IMR-90 (cell line): ENCODE data around the gene RANBP9. TPM values are rescaled to one million over a fixed set of nuclear protein-coding genes. Genes with fewer than 3 reads are reported as not detected.

Source experiments
- ATAC-seq: fragments of 200-7000 bp; cut with Tn5 transposase; 2 replicates; pipeline ENCODE4 v1.9.1; 2020; ENCODE audit warnings: low read depth, mild to moderate bottlenecking, moderate library complexity
- BruUV-seq: library from RNA; stranded (reverse); fragments of 400-500 nt; replicated peaks from 2 replicates; lab custom pipeline; 2021; lab: Mats Ljungman, UMichigan
- CTCF ChIA-PET: fragments of 300-600 bp; formaldehyde crosslinking; extraction: SDS; loops from one replicate; lab custom pipeline; 2021; ENCODE audit warnings: antibody characterized with exemption; lab: Yijun Ruan, JAX
- POLR2A ChIA-PET: fragments of 300-600 bp; sonication (Branson Sonifier 250); formaldehyde crosslinking; loops from one replicate; lab custom pipeline; 2022; ENCODE audit warnings: antibody characterized with exemption; ENCODE audit not compliant: unreplicated experiment; lab: Charles Lee
- DNase-seq: peaks from one replicate; pipeline ENCODE4 v3.0.0; 2013
- H2AFZ ChIP-seq: replicated peaks from 2 replicates; pipeline ENCODE3; 2013; ENCODE audit warnings: low read length, mild to moderate bottlenecking; ENCODE audit not compliant: poor library complexity
- H2AK5ac ChIP-seq: 2 replicates; pipeline ENCODE4 v1.6.1; 2013; ENCODE audit warnings: low read depth, low read length, inconsistent platforms
- H2AK9ac ChIP-seq: replicated peaks from 2 replicates; pipeline ENCODE3; 2013; ENCODE audit warnings: mild to moderate bottlenecking, low read depth, low read length, moderate library complexity; ENCODE audit not compliant: poor library complexity
- H2BK120ac ChIP-seq: 2 replicates; pipeline ENCODE4 v1.6.1; 2013; ENCODE audit warnings: low read depth, low read length, inconsistent platforms
- H2BK15ac ChIP-seq: 3 replicates; pipeline ENCODE4 v1.6.1; 2013; ENCODE audit warnings: low read depth, low read length, inconsistent platforms
- H2BK20ac ChIP-seq: 2 replicates; pipeline ENCODE4 v1.6.1; 2013; ENCODE audit warnings: low read depth, mild to moderate bottlenecking, inconsistent platforms, low read length, moderate library complexity
- H2BK5ac ChIP-seq: 2 replicates; pipeline ENCODE4 v1.6.1; 2013; ENCODE audit warnings: mild to moderate bottlenecking, low read depth, low read length, inconsistent platforms; ENCODE audit not compliant: poor library complexity, severe bottlenecking
- H3K14ac ChIP-seq: replicated peaks from 2 replicates; pipeline ENCODE4 v1.6.1; 2013; ENCODE audit warnings: low read depth, low read length, inconsistent platforms
- H3K18ac ChIP-seq: 2 replicates; pipeline ENCODE4 v1.6.1; 2013; ENCODE audit warnings: low read depth, low read length, control low read depth
- H3K23ac ChIP-seq: 2 replicates; pipeline ENCODE4 v1.6.1; 2013; ENCODE audit warnings: low read depth, low read length, inconsistent platforms
- H3K27ac ChIP-seq: 2 replicates; pipeline ENCODE4 v1.5.1; 2013; ENCODE audit warnings: mild to moderate bottlenecking, control low read depth, low read length; ENCODE audit not compliant: insufficient read depth
- H3K27me3 ChIP-seq: 2 replicates; pipeline ENCODE4 v1.6.1; 2013; ENCODE audit warnings: low read length; ENCODE audit not compliant: control insufficient read depth, insufficient read depth
- H3K36me3 ChIP-seq: 2 replicates; pipeline ENCODE4 v1.6.1; 2013; ENCODE audit warnings: low read length, mixed read lengths; ENCODE audit not compliant: control insufficient read depth, insufficient read depth
- H3K4ac ChIP-seq: 2 replicates; pipeline ENCODE4 v1.6.1; 2013; ENCODE audit warnings: low read depth, low read length, inconsistent platforms
- H3K4me1 ChIP-seq: 2 replicates; pipeline ENCODE4 v1.6.1; 2013; ENCODE audit warnings: low read length, mixed read lengths; ENCODE audit not compliant: control insufficient read depth, insufficient read depth
- H3K4me2 ChIP-seq: 2 replicates; pipeline ENCODE4 v1.6.1; 2013; ENCODE audit warnings: low read depth, mild to moderate bottlenecking, control low read depth, low read length, moderate library complexity
- H3K4me3 ChIP-seq: 2 replicates; pipeline ENCODE4 v1.5.1; 2013; ENCODE audit warnings: low read depth, mild to moderate bottlenecking, control low read depth, low read length, moderate library complexity; ENCODE audit not compliant: insufficient read depth
- H3K56ac ChIP-seq: 2 replicates; pipeline ENCODE4 v1.6.1; 2013; ENCODE audit warnings: low read length, inconsistent platforms; ENCODE audit not compliant: insufficient read depth; ENCODE audit errors: extremely low read depth
- H3K79me1 ChIP-seq, 2 experiments: 2 replicates each; pipeline ENCODE4 v1.6.1; 2013; ENCODE audit warnings: low read length in 2 of 2, inconsistent platforms in 1 of 2, low read depth in 1 of 2
- H3K9ac ChIP-seq: 2 replicates; pipeline ENCODE4 v1.6.1; 2013; ENCODE audit warnings: low read depth, low read length, control low read depth
- H3K9me1 ChIP-seq: 2 replicates; pipeline ENCODE4 v1.6.1; 2013; ENCODE audit warnings: low read length, inconsistent platforms; ENCODE audit not compliant: insufficient read depth
- H3K9me3 ChIP-seq: 2 replicates; pipeline ENCODE4 v1.6.1; 2013; ENCODE audit warnings: low read length; ENCODE audit not compliant: control insufficient read depth, insufficient read depth
- H4K20me1 ChIP-seq: 2 replicates; pipeline ENCODE4 v1.6.1; 2013; ENCODE audit warnings: low read length, inconsistent platforms; ENCODE audit not compliant: insufficient read depth
- H4K5ac ChIP-seq: 2 replicates; pipeline ENCODE4 v1.6.1; 2013; ENCODE audit warnings: mild to moderate bottlenecking, low read depth, low read length, control low read depth
- H4K8ac ChIP-seq, 2 experiments: 2 replicates each; pipeline ENCODE4 v1.6.1; 2013; ENCODE audit warnings: low read depth in 2 of 2, low read length in 2 of 2, control low read depth in 1 of 2, inconsistent platforms in 1 of 2
- H4K91ac ChIP-seq: 2 replicates; pipeline ENCODE4 v1.6.1; 2013; ENCODE audit warnings: low read depth, low read length, inconsistent platforms; ENCODE audit not compliant: insufficient read depth
- CHD1 ChIP-seq: IDR thresholded peaks from 2 replicates; pipeline ENCODE4 v1.6.1; 2012; ENCODE audit warnings: low read depth, low read length, improper control_type of control experiment
- CTCF ChIP-seq: conservative IDR thresholded peaks from 2 replicates; pipeline ENCODE4 v1.5.1; 2012; ENCODE audit warnings: mild to moderate bottlenecking, low read depth, low read length, improper control_type of control experiment
- MAFK ChIP-seq: IDR thresholded peaks from 2 replicates; pipeline ENCODE4 v1.6.1; 2012; ENCODE audit warnings: low read depth, low read length, improper control_type of control experiment
- MAZ ChIP-seq: IDR thresholded peaks from 2 replicates; pipeline ENCODE4 v1.6.1; 2012; ENCODE audit warnings: low read depth, mild to moderate bottlenecking, low read length, improper control_type of control experiment, moderate library complexity, borderline replicate concordance
- NFE2L2 ChIP-seq: fragments of 150-350 bp; IDR thresholded peaks from 2 replicates; pipeline ENCODE4 v1.6.1; 2016; ENCODE audit warnings: low read depth, mild to moderate bottlenecking, low read length
- POLR2A ChIP-seq: IDR thresholded peaks from 2 replicates; pipeline ENCODE4 v1.6.1; 2012; ENCODE audit warnings: mild to moderate bottlenecking, low read depth, low read length
- RAD21 ChIP-seq: IDR thresholded peaks from 2 replicates; pipeline ENCODE4 v1.6.1; 2012; ENCODE audit warnings: low read length, improper control_type of control experiment
- RFX5 ChIP-seq: IDR thresholded peaks from 2 replicates; pipeline ENCODE4 v1.8.0; 2012; ENCODE audit warnings: low read depth, mild to moderate bottlenecking, low read length, moderate library complexity
- SMC3 ChIP-seq: fragments of 150-350 bp; IDR thresholded peaks from 2 replicates; pipeline ENCODE4 v1.6.1; 2016; ENCODE audit warnings: low read depth, mild to moderate bottlenecking, antibody characterized with exemption, low read length, moderate library complexity
- USF2 ChIP-seq: fragments of 150-350 bp; IDR thresholded peaks from 2 replicates; pipeline ENCODE4 v1.6.1; 2017; ENCODE audit warnings: mild to moderate bottlenecking, antibody characterized with exemption, low read length, low read depth
- WGBS, 2 experiments: methylation state at CpG; one replicate each; pipeline versions ENCODE4 v1.1.5 to v1.1.7; 2013; ENCODE audit warnings: missing lambda C conversion rate in 2 of 2; ENCODE audit not compliant: insufficient read length in 1 of 2; ENCODE audit errors: extremely low coverage in 2 of 2; 5-methylcytosine and 5-hydroxymethylcytosine counted together
- dilution Hi-C: fragments of 300-500 bp; cut with HindIII; formaldehyde crosslinking; loops from one replicate; pipeline ENCODE4 v1.14.3; 2018; ENCODE audit warnings: low sequenced_read_pairs; ENCODE audit not compliant: unreplicated experiment
- in situ Hi-C: fragments of 300-500 bp; cut with MboI; formaldehyde crosslinking; loops from 3 replicates; pipeline ENCODE4 v1.14.3; 2019; ENCODE audit warnings: low sequenced_read_pairs, inconsistent platforms, mixed read lengths
- intact Hi-C: fragments of 100-400 bp; cut with micrococcal nuclease; formaldehyde crosslinking; loops from 2 replicates; pipeline ENCODE4 v1.10.0; 2022
- polyA plus RNA-seq, 3 experiments: library from polyadenylated mRNA; depleted of rRNA; stranded (reverse); fragments of >200 nt; gene quantifications; 2 replicates each; pipeline ENCODE4 v1.2.3, GENCODE V29; 2012; ENCODE audit warnings: low replicate concordance in 1 of 3
- total RNA-seq: library from RNA; depleted of rRNA; stranded (reverse); fragments of >200 nt; gene quantifications from 2 replicates; pipeline ENCODE4 v1.2.3, GENCODE V29; 2012

Gene RANBP9
- total and polyA plus RNA-seq, 2 of the 4 experiments (the other 2 are of a cell fraction) = 17.7 to 27.8 TPM

- Histone ChIP-seq H3K4me3 (no peak overlapping the region), H2AK9ac (no peak overlapping the region), H3K36me3 (no peaks in the 10 kb centered on the region), H3K18ac (no peak overlapping the region), H4K20me1 (peaks cover 40% of the 10 kb centered on the region), H3K4ac (no peak overlapping the region), H4K91ac (no peak overlapping the region), H4K5ac (no peak overlapping the region), H2BK120ac (no peak overlapping the region), H4K8ac (no peak overlapping the region), H3K79me1 (peaks cover 16 to 49% of the 10 kb centered on the region in 2 experiments), H2AK5ac (no peak overlapping the region), H3K14ac (no peak overlapping the region), H2AFZ (no peak overlapping the region), H3K9me3 (no peaks in the 10 kb centered on the region), H2BK20ac (no peak overlapping the region), H3K4me1 (peaks cover 5% of the 10 kb centered on the region; the same call in 1 of the 2 replicates), H2BK15ac (no peak overlapping the region), H3K56ac (no peak overlapping the region), H3K27me3 (no peaks in the 10 kb centered on the region), H3K9me1 (peaks cover 6% of the 10 kb centered on the region), H3K9ac (no peak overlapping the region), H2BK5ac (no peak overlapping the region), H3K4me2 (no peak overlapping the region), H3K23ac (no peak overlapping the region), H3K27ac (no peak overlapping the region)
- ChIA-PET POLR2A (no interaction called here), CTCF (interaction anchor here (0.7 to 0.8 kb wide), 2 partner anchors 9 to 257 kb away, joined by 3 to 4 read pairs; no protein-coding TSS in a partner anchor)
- dilution Hi-C loops (no loop called here), in situ Hi-C loops (no loop called here), intact Hi-C loops (loop anchor here (5.0 kb wide), 1 partner anchor 36 kb away; no protein-coding TSS in a partner anchor)
- ATAC-seq (no peak), DNase-seq (no peak)
- BruUV-seq = no TSS peak
- WGBS, 2 experiments = no CpG with 5 or more reads among the region's 1 CpG
- TF ChIP-seq RFX5 (no peak), USF2 (no peak), SMC3 (no peak), RAD21 (no peak), MAZ (no peak), CTCF (no peak), NFE2L2 (no peak), CHD1 (no peak), MAFK (no peak), POLR2A (no peak)
Measured at GRCh38 chr6:13660893-13661292, 50.7 kb downstream of the RANBP9 start.
